Cardiac muscle cell (in vitro differentiated cells and primary cell): ENCODE measurements around the gene MRPL39. TPM values are rescaled to one million over a fixed set of nuclear protein-coding genes. Genes with fewer than 3 reads are reported as not detected.

Experiments
- DNase-seq, 2 donors: peaks; one replicate each; pipeline versions ENCODE4 v3.0.0 to v3.0.0-alpha.2; 2010 to 2017; ENCODE audit warnings: low read depth in 1 of 2, low spot score in 1 of 2
- H3K27ac ChIP-seq: fragments of 200-600 bp; sonication (generic); 2 replicates; pipeline ENCODE4 v1.5.1; 2016
- H3K27me3 ChIP-seq: fragments of 200-600 bp; sonication (generic); 2 replicates; pipeline ENCODE4 v1.6.0; 2016; ENCODE audit warnings: control low read depth
- H3K36me3 ChIP-seq: fragments of 200-600 bp; sonication (generic); 2 replicates; pipeline ENCODE4 v1.5.1; 2016; ENCODE audit warnings: control low read depth
- H3K4me1 ChIP-seq: fragments of 200-600 bp; sonication (generic); 2 replicates; pipeline ENCODE4 v1.8.1; 2017; ENCODE audit warnings: low read depth, mild to moderate bottlenecking, mixed run types
- H3K4me3 ChIP-seq: fragments of 200-600 bp; sonication (generic); 2 replicates; pipeline ENCODE4 v1.5.1; 2016; ENCODE audit warnings: mild to moderate bottlenecking
- H3K9me3 ChIP-seq: fragments of 200-600 bp; sonication (generic); 2 replicates; pipeline ENCODE4 v1.5.1; 2017; ENCODE audit warnings: low read depth, mild to moderate bottlenecking, control low read depth
- polyA plus RNA-seq: library from polyadenylated mRNA; unstranded; fragments of >200 nt; fragmentation: Nextera tagmentation; extraction: Ambion mirVana; gene quantifications from 2 replicates; pipeline ENCODE4 v1.2.1, GENCODE V29; 2016
- total RNA-seq: library from RNA; depleted of rRNA; stranded (reverse); fragments of >200 nt; gene quantifications from 2 replicates; pipeline ENCODE4 v1.2.3, GENCODE V29; 2016
- TF ChIP-seq, protein P1 (sequence below): IDR thresholded peaks from 2 replicates; pipeline ENCODE4 v1.5.1; 2012; ENCODE audit warnings: low read depth, mild to moderate bottlenecking, low read length

The MRPL39 gene
- total and polyA plus RNA-seq, 2 experiments from 2014 or later: 25.1 to 87.9 TPM

DNA sequence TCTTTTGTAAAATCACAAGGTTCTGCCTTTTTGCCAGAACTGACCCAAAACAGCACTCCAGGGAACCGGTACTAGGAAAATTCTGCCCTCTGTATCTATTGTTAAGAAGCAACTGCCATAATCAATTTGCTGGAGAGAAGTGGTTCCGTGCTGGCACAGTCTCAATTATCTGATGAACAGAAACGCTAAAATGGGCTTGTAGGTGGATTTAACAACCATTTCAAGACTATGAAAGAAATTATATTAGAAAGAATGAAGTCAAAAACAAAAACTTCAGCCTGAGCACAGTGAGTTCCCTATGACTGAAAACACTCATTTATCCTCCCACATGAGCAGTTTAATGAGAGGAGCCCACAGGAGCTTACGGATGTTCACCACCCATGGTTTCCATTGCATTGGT, 36.2 kb upstream of the MRPL39 start:
- no peak for DNase-seq
- Histone ChIP-seq H3K9me3 (no peaks in the 10 kb centered on the region), H3K27ac (no peak overlapping the region), H3K27me3 (peaks cover 33% of the 10 kb centered on the region), H3K4me1 (peaks cover 3% of the 10 kb centered on the region), H3K4me3 (no peak overlapping the region), H3K36me3 (no peaks in the 10 kb centered on the region)
- TF ChIP-seq, protein P1, sequence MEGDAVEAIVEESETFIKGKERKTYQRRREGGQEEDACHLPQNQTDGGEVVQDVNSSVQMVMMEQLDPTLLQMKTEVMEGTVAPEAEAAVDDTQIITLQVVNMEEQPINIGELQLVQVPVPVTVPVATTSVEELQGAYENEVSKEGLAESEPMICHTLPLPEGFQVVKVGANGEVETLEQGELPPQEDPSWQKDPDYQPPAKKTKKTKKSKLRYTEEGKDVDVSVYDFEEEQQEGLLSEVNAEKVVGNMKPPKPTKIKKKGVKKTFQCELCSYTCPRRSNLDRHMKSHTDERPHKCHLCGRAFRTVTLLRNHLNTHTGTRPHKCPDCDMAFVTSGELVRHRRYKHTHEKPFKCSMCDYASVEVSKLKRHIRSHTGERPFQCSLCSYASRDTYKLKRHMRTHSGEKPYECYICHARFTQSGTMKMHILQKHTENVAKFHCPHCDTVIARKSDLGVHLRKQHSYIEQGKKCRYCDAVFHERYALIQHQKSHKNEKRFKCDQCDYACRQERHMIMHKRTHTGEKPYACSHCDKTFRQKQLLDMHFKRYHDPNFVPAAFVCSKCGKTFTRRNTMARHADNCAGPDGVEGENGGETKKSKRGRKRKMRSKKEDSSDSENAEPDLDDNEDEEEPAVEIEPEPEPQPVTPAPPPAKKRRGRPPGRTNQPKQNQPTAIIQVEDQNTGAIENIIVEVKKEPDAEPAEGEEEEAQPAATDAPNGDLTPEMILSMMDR: no peak

DNA sequence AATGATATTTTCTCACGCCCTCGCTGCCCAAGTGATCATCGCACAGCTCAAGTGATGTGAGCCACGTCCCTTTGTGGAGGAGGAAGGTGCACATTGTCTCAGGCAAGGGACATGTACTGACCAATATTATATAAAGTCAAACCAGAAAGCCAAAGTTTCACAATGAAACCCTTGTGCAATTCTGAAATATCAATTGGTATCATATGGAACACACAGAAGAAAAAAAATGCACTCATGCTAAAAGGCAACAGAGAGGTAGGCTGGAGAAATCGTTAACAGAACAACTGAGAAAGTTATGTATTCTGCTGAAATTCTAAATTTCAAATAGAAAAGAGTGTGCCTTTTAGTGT, 33.6 kb upstream of the MRPL39 start:
- H3K27ac ChIP-seq: no peak overlapping the region
- H3K27me3 ChIP-seq: peaks cover 52% of the 10 kb centered on the region
- no peaks in the 10 kb centered on the region for H3K36me3 ChIP-seq
- no peak overlapping the region for H3K4me3 ChIP-seq
- DNase-seq: no peak
- TF ChIP-seq, protein P1: no peak
- no peaks in the 10 kb centered on the region for H3K9me3 ChIP-seq
- H3K4me1 ChIP-seq: peaks cover 3% of the 10 kb centered on the region

DNA sequence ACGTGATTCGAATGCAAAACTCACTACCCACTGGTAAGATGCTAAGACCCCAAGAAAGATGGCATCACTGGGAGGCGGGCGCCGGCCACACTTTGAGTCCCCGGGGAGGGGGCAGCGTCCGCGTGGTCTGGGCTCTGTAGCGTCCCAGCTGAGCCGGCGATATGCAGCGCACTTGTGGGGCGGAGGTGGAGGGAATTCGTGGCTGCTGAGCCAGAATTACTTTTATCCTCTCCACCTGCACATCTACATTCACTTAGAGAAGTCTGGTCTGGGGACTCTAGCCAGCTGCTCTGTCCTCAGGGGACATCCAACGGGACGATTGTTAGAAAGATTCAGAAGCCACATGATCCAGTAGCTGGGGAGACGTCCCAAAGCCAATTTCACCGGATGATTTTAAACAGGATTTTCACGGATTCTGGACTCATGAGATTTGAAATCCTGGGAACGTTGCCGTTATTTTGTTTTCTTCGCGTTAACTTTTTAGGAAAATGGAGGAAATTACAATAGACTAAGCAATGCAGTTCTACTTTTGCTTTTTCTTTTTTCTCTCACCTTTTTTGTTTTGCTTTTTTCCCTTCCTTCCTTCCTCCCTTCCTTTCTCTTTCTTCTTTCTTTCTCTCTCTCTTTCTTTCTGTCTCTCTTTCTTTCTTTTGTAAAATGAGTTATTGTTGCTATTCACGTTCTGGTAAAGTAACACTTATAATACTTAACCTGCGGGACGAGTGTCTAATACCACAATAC, 33.1 kb upstream of the MRPL39 start:
- H3K4me3 ChIP-seq: peak overlapping the region; percentile 82
- TF ChIP-seq, protein P1: no peak
- no peaks in the 10 kb centered on the region for H3K9me3 ChIP-seq
- peaks cover 3% of the 10 kb centered on the region for H3K4me1 ChIP-seq
- no peak overlapping the region for H3K27ac ChIP-seq
- no peaks in the 10 kb centered on the region for H3K36me3 ChIP-seq
- DNase-seq: peak in 1 of 2 donors; percentile 56
- H3K27me3 ChIP-seq: peaks cover 52% of the 10 kb centered on the region

DNA sequence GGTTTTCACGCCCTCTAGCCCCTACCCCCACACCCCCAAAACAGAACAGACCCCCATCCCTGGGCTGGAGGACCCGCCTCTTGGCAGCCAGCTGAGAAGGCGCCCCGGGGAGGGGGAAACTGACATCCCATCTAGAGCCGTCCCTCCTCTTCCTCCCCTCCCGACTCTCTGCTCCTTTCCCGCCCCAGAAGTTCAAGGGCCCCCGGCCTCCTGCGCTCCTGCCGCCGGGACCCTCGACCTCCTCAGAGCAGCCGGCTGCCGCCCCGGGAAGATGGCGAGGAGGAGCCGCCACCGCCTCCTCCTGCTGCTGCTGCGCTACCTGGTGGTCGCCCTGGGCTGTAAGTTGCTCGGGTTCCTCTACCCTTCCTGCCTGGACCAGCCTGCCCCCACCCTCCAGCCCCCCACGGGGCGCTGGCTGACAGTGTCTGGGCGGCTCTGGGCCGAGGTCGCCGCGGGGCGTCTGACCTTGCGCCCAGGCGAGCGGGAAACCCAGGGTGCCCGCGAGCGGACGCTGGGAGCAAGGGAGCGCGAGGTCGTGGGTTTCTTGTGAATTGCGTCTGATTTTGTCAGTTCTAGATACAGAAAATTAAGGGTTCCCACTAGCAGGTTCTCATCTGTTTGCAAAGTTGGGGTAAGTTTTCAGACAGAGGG, 32.4 kb upstream of the MRPL39 start:
- peaks cover 52% of the 10 kb centered on the region for H3K27me3 ChIP-seq
- DNase-seq: peak; percentile 19 to 57
- H3K4me3 ChIP-seq: peak overlapping the region; percentile 82
- no peak overlapping the region for H3K27ac ChIP-seq
- TF ChIP-seq, protein P1: no peak
- no peaks in the 10 kb centered on the region for H3K9me3 ChIP-seq
- peaks cover 3% of the 10 kb centered on the region for H3K4me1 ChIP-seq
- no peaks in the 10 kb centered on the region for H3K36me3 ChIP-seq

DNA sequence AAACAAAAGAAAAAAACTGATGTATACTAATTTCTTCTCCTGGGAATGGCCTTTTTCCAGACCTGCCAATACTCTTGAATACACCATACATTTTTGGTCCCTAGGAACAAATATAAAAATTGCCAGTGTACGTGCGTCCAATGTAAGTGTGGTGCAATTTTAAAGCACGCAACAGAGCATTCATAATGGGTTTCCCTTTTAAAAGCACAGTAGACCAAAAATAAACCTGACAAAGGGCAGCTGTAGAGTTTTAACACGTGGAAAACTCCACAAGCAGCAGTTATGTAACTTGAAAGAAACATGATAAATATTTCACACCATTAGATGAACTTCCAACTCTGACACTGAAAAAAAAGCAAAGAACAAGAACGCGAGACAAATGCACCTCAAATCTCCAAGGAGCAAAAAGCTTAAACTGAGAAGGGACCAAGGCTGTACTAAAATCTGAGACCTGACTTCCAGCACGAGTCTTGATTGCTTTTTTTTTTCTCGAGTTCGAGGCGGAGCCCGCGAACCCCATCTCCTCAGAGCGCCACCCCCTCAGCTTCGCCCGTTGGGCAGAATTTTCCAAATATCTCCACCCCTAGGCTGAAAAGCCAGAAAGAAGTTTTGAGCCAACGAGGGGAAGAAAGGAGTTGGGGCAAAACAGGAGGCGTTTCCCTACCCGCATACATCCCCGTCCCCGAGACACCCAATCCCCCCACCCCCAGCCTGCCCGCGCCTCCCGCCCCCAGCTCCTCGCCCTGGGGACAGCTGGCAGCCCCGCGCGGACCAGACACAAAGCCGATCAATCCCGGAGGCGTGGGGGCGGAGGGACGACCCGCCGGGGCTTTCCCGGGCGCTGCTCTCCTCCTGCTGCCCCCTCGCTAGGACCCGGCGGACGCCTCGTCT, 31.6 kb upstream of the MRPL39 start, which contains the start of gene JAM2:
TSS of gene JAM2 (plus strand) at position 599 of the 891 bp plus-strand sequence. CDS start 564 bp downstream, outside the sequence.
- Histone ChIP-seq H3K9me3 (no peaks in the 10 kb centered on the region), H3K27ac (no peak within 1 kb of the TSS), H3K4me1 (peaks cover 3% of the 10 kb centered on the region), H3K4me3 (peak within 1 kb of the TSS; percentile 82), H3K27me3 (peaks cover 52% of the 10 kb centered on the region), H3K36me3 (no peaks in the 10 kb centered on the region)
- DNase-seq: peak; percentile 43 to 50
- TF ChIP-seq, protein P1: no peak
